ENCODE results near the gene CCDC27.
"Not testable (repeated sequence)": the region's sequence is repeated elsewhere in the genome, so short reads cannot be mapped to it uniquely, and the experiment has no call there.

CCDC27 gene

DNA sequence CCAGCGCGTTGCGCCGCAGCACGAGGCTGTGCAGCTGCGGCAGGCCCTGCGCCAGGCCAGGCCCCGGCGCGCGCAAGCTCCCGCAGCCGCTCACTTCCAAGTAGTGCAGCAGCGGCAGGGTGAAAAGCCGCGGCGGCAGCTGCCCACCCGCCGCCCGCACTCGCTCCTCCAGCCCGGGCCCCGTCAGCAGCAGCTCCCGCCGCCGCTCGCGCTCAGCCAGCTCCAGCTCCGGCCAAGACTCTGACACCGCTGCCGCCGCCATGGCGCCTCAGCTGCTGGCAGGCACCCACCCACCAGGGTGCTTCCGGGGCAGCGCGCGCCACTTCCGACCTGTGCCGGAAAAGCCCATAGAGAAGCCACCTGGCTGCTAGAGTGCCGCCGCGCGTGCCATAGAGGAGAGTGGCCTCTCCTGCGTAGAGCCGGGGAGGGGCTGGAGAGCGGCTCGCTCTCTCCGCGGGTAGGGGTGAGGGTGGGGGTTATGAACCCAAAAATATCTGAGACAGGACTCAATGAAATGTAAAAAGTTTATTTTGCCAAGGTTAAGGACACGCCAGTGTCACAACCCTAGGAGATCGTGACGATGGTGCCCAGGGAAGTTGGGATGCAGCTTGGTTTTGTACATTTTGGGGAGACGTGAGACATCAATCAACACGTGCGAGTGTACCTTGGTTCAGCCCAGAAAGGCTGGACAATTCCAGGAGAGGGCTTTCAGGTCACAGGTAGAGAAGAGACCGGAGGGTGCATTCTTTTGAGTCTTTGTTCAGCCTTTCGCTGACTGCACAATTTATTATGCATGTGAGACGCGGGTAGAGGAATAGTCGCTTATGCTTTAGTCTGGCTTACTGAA lies 44.2 kb downstream of the CCDC27 start, which contains the start of gene LRRC47:
Gene LRRC47, minus strand, starts transcription at position 284 of the 847 bp plus-strand sequence. Its CDS starts 22 bp downstream, at position 262.
- DNase-seq (ENCODE audit: low read depth) = peak; percentile 93

DNA sequence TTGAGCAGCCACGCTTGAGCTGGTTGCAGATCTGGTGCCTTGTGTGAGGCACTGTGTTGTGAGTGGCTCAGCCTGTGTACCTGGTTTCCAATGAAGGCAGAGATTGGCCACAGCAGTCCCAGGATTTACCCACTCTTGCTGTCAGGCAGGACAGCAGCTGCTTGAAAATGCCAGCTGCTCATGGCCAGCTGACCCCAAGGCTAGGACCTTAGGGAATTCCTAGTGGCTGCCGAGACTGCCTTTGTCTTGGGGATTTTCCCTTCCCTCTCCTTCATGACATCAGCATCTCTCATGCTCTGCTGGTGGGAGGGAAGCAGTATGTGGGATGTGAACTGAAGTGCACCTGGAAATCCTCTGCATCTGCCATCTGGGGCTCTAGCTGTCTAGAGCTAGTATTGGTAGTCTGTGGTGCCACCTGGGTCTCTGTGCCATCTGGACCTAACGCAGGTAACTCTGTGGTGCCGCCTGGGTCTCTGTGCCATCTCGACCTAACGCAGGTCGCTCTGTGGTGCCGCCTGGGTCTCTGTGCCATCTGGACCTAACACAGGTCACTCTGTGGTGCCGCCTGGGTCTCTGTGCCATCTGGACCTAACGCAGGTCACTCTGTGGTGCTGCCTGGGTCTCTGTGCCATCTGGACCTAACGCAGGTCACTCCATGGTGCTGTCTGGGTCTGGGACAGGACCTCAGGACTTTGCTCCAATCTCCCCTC lies 47.9 kb downstream of the CCDC27 start:
- no peak for DNase-seq (ENCODE audit: low read depth)

DNA sequence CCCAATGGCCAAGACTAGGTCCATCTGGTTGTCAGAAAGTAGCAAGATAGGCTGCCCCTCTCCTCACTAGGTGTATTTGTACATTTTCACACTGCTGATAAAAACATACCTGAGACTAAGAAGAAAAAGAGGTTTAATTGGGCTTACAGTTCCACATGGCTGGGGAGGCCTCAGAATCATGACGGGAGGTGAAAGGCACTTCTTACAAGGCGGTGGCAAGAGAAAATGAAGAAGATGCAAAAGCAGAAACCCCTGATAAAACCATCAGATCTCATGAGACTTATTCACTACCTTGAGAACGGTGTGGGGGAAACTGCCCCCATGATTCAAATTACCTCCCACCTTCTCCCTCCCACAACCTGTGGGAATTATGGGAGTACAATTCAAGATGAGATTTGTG lies 48.5 kb downstream of the CCDC27 start:
- DNase-seq (ENCODE audit: low read depth) = not testable (repeated sequence)

DNA sequence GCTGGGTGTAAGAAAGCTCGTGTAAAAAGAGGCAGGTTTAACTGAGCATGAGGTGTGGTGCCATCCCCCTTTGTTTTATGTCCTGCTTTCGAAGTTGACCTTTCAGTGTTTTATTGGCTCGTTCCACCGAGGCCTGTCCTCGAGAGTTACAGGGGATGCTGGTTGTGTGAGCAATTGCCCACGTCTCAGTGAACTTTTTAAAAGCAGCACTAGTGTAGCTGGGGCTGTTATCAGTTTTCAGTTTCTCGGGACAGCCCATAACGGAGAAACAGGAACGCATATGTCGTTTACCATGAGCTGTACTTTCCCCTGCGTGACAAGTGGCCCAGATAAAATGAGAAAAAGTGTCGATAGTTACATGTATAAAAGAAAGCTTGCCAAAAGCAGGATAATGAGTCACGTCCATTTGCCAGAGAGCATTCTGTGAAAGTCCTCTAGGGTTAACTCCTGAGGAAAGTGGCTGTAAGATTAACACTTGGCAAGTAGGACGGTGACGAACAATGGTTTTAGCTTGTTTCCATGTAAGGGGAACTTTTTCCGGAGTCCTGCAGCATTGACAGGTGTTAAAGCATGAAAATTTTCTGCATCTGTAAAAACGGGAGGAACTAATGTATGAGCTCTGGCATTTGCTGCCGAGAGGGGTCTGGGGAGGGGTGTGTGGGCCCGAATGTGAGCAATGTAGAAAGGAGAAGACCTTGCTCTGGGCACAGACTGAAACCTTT lies 51.8 kb downstream of the CCDC27 start:
- no peak for DNase-seq (ENCODE audit: low read depth)

DNA sequence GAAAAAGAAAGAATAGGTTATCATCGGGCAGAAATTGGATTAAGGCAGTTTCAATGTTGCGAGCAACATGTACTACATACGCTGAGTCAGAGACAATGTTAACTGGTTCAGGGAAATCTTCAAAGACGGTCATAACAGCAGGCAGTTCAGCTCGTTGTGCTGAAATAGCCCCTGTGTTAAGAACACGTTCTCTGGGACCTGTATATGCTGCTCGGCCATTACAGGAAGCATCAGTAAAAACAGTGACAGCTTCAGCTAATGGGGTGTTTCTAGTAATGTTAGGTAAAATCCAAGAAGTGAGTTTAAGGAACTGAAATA lies 52.3 kb downstream of the CCDC27 start:
- not testable (repeated sequence) for DNase-seq (ENCODE audit: low read depth)

DNA sequence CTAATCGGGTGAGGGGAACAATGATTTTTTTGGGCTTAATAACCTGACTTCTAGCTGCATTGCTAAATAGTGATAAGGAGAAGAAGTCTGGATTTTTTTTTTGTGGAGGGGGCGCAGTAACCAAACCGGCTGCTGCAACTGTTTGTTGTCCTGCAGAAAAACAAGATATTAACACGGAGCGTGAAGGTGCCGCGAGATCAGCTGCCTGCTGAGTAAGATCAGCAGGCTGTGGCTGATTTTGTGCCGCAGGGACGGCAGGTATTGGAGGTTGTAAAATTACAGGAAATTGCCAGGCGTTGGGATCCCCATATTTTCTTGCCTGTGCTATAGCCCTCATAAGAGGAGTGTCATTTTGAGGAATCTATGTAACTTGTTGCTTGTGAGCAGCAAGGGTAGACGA lies 52.8 kb downstream of the CCDC27 start:
- DNase-seq (ENCODE audit: low read depth) = no peak

DNA sequence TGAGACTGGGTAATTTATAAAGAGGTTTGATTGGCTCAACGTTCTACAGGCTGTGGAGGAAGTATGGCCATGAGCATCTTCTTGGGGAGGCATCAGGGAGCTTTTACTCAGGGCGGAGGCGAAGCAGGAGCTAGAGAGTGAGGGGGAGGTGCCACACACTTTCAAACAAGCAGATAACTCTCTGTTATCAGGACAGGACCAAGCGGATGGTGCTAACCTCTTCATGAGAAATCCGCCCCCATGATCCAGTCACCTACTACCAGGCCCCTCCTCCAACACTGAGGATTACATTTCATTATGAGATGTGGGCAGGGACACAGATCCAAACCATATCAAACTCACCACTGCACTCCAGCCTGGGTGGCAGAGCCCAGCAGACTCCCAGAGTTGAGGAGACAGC lies 55.5 kb downstream of the CCDC27 start:
- no peak for DNase-seq (ENCODE audit: low read depth)

DNA sequence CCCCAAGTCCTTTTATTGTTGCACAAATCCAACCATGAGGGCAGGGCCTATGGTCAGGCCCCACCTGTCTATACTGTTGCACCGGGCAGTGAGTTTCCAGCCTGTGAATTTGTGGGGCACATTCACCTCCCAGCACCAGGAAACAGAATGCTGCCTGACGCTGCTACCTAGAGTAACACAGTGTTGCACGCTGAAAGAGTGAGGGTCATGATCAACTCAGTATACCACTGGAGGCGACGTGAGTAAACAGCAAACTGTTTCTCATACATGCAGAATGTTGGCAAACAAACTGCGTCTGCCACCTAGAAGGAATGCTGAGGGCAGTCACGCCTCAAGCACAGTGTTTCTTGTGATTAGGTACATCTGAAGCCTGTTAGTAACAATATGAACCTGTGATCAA lies 57.4 kb downstream of the CCDC27 start:
- DNase-seq (ENCODE audit: low read depth) = no peak

DNA sequence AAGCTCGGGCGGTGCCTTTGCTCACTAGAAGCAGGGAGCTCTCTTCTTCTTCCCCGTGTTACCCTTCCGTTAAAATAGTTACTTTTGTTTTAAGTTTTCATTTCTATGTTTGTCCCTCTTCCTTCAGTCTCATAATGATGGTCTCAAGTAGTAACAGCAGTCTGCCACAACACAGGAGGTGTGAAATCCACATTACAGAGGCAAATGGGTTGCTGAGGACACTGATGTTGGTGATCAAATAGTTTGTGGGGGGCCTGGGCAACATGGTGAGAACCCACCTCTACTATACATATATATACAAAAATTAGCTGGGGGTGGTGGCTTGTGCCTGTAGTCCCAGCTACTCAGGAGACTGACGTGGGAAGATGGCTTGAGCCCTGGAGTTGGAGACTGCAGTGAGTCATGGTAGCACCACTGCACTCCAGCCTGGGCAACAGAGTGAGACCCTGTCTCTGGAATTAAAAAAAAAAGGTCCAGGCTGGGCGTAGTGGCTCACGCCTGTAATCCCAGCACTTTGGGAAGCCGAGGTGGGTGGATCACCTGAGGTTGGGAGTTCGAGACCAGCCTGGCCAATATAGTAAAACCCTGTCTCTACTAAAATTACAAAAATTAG lies 58.0 kb downstream of the CCDC27 start:
- not testable (repeated sequence) for DNase-seq (ENCODE audit: low read depth)

DNA sequence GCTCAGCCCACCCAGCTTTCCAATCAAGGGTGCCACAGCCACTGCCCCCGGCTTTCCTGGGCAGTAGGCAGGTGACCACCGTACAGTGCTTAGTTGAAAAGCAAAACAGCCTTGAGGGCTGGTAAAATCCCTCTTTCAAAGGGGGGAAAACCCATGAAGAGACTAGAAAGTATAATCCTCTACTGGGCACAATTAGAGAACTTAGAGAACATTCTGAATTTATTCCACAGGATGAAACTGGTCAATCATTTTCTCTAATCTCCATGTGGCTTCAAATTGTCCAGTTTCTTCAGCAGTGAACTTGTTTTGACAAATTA lies 59.3 kb downstream of the CCDC27 start:
- no peak for DNase-seq (ENCODE audit: low read depth)

DNA sequence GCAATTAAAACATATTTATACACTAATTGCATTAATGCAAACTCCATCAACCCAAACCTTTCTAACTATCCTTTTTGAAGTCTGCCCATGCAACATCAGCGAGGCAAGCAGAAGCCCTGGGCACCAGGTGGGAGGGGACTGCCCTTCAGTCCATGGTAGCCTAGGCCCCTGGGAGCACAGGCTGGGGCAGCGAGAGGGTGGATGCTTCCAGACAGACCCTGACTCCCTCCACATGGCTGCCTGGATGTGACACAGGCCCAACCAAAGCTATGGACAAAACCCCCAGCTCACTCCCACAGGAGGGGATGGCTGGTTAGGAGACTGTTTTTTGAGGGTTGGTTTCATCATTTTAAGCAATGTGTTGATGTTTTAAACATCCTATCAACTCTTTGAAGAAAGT lies 61.8 kb downstream of the CCDC27 start:
- no peak for DNase-seq (ENCODE audit: low read depth)

DNA sequence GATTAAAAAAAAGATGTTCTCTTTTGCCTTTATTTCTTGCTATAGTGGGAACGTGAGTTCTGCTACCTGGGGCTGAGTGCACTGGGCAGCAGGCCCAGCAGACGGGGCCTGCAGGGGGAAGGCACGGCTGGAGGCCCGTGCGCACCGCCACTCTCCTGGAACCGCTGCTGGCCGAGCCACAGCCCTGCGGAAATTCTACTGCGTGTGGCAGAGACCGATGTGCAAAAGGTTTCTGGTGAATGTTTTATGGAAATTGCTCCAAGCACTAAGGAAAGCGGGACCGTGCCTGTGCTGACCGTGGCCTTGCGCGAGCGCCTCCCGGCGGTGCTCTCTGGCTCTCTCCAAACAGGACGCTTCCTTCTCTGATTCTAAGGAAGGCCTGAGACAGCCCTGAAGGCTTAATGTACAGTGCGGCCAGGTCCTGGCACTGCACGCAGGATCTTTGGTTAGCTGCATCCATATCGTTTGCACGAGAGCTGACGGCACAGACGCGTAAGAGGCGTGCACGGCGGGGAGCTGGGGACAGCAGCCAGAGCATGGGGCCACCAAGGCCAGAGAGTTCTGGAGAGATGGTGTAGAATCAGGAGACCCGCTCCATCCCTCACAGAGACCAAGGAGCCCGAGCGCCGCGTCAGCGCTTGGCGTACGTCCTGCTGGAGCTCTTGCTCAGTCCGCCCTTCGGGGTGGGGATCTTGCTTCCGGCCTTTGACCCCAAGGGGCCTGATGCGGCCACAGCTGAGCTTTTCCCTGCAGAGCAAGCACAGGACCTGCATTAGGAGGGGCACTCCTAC lies 62.7 kb downstream of the CCDC27 start:
- DNase-seq (ENCODE audit: low read depth) = no peak

DNA sequence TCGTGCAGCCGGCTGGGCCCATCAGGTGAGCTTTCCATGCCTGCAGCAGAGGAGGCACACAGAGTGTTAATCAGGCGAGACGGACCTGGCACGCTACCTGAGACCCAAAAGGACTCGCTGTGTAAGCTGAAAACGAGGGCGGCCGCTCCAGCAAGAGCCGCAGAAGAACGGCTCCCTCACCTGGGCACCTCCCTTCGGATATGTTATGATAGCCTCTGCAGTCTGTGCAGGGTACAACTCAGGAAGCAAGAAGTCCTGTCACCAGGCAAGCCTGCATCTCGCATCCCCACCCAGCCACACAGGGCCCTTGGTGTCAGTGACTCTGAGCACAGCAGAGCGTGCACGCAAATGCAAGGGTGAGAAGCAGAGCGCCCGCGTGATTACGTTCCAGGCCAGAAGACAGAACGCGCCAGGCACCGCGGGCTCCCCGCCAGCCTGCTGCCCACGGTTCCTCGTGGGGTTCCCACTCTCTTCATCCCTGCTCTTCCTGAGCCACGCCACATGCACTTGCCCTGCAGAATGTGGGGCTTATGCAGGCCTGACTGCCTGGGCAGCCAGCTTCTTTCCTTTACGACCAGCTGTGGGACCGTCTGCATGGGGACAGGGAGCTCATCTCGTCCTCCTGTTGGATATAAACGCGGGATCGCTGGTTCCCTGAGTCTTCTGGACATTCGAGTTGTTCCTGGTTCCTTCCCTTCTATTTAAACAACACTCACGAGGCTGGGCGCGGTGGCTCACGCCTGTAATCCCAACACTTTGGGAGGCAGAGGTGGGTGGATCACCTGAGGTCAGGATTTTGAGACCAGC lies 64.3 kb downstream of the CCDC27 start:
- DNase-seq (ENCODE audit: low read depth) = no peak

DNA sequence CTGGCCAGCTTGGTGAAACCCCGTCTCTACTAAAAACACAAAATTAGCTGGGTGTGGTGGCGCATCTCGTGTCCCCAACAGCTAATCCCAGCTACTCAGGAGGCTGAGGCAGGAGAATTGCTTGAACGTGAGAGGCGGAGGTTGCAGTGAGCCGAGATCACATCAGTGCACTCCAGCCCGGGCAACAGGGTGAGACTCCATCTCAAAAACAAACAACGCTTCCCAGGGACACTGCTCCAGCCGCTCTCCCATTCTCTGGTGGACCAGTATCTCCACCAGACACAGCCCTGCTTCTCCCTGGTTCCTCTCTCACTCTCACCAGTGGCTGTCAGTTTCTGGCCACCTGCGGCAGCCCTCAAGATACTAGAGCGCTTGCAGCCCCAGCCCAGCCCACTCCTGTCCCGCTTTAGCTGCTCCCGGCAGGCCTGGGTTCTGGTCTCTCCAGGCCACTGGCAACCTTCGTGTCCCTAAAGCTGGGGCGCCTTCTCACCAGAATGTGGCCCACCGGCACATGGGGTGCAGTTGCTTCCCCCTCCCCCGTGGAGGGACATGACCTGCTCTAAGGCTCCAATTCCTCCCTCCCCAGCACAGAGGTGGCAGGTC lies 65.0 kb downstream of the CCDC27 start:
- DNase-seq (ENCODE audit: low read depth) = no peak

DNA sequence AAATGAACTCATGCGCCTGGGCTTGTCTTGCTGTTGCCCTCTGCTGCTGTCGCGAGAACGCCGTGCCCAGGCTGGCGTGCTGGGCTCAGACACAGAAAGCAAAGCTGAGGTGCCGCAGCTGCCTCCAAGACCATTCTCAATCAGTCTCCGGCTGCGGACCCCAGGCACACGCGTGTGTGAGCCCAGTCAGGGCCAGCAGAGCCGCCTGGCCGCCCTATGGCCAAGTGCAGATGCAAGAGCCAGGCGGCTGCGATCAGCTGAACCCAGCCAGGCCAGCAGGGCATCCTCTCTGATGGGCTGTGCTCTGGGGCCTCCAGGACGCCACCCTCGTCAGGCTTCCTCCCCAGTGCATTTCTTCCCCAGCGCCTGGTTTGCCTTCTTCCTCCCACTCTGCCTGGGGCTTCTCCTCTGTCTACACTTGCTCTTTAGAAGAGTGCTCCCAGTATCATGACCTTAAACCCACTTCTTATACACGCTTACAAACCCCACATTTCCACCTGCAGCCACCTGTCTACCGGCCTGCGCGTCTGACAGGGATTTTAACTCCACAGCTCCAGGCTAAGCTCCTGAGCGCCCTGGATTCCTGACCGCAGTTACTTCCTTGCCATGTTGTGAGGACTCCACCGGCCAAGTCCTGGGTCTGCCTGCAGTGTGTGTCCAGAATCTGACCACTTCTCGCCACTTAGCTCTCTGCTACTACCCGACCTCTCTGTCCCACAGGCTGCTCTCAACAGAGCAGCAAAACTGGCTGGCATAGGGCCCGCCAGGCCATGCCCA lies 65.8 kb downstream of the CCDC27 start:
- DNase-seq (ENCODE audit: low read depth) = no peak

DNA sequence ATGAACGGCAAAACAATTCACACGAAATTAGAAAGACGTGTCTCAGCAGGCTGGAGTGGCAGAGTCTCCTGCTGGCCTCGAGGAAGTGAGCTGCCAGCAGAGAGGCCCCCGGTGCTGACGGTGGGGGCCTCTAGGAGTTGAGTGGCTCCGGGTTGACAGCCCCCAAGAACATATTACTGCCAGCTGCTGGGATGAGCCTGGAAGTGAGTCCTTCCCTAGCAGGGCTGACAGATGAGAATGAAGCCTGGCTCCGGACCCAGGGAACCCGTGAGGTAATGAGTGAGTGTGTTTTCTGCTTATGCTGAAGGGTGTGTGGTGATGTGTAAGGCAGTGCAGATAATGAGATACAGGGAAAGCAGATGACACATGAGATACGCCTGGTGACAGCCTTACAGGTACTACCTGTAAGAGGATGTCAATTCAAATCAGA lies 67.5 kb downstream of the CCDC27 start:
- DNase-seq (ENCODE audit: low read depth) = no peak

DNA sequence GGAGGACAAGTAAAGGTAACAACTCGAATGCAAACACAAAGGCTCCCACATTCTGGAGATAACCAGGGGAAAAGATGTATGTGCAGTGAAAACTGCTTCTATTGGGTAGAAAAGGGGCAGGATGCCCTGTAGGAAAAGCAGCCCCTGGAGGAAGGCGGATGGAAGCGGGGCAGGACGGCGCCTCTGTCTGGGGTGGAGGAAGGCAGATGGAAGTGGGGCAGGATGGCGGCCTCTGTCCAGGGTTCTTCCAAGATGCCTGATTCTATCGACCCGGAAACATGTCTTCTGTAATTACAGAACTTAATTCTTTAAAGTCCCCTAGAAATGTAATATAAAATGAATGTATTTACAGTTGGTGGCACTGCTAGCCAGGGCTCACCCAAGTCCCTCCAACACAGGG lies 68.1 kb downstream of the CCDC27 start:
- no peak for DNase-seq (ENCODE audit: low read depth)

DNA sequence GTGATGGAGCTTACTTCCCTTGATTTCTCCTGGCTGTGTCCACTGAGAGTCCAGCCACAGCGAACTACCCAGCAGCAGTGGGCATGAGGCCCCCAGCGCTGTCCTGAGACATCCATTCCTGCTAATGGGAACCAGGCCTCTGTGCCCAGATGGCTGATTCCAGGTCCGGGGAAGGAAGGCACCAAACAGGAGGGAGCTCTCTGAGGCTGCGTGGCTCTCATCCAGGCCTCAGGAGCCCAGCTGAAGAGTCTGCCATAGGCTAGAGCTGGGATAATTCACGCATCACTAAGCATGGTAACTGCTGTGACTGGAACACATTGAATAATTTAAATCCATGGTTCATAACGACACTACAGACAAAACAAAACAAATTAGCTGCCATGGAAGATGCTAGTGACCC lies 68.8 kb downstream of the CCDC27 start:
- no peak for DNase-seq (ENCODE audit: low read depth)
